GM23338 (cell line): Measurements from ENCODE around the gene PHYKPL. TPM values are rescaled to one million over a fixed set of nuclear protein-coding genes. Genes with fewer than 3 reads are reported as not detected.

Experiments used
- ATAC-seq: fragments of 200-7000 bp; cut with Tn5 transposase; 3 replicates; pipeline ENCODE4 v1.9.1; 2020
- DNase-seq: peaks from one replicate; pipeline ENCODE4 v3.0.0-alpha.2; 2015; ENCODE audit warnings: low spot score
- H2AFZ ChIP-seq: fragments of 200-600 bp; sonication (generic); 2 replicates; pipeline ENCODE4 v1.8.0; 2016; ENCODE audit warnings: antibody characterized with exemption, mild to moderate bottlenecking, moderate library complexity
- H3F3A ChIP-seq: fragments of 200-600 bp; sonication (generic); replicated peaks from 2 replicates; pipeline ENCODE4 v1.8.0; 2017; ENCODE audit warnings: antibody characterized with exemption, mixed run types, low read depth
- H3K27ac ChIP-seq: fragments of 200-600 bp; sonication (generic); 2 replicates; pipeline ENCODE4 v1.6.1; 2016; ENCODE audit warnings: low read depth
- H3K27me3 ChIP-seq: fragments of 200-600 bp; sonication (generic); 2 replicates; pipeline ENCODE4 v1.8.0; 2016; ENCODE audit warnings: mild to moderate bottlenecking, mixed run types, moderate library complexity; ENCODE audit not compliant: insufficient read depth
- H3K36me3 ChIP-seq: fragments of 200-600 bp; sonication (generic); 2 replicates; pipeline ENCODE4 v1.8.0; 2016; ENCODE audit warnings: mild to moderate bottlenecking; ENCODE audit not compliant: insufficient read depth
- H3K4me1 ChIP-seq: fragments of 200-600 bp; sonication (generic); 2 replicates; pipeline ENCODE4 v1.8.0; 2016; ENCODE audit warnings: mild to moderate bottlenecking, moderate library complexity; ENCODE audit not compliant: insufficient read depth
- H3K4me2 ChIP-seq: fragments of 200-600 bp; sonication (generic); 2 replicates; pipeline ENCODE4 v1.7.1; 2017; ENCODE audit warnings: mixed run types
- H3K4me3 ChIP-seq: fragments of 200-600 bp; sonication (generic); 2 replicates; pipeline ENCODE4 v1.6.1; 2016; ENCODE audit warnings: mixed run types
- H3K79me2 ChIP-seq: fragments of 200-600 bp; sonication (generic); replicated peaks from 2 replicates; pipeline ENCODE4 v1.8.0; 2017; ENCODE audit warnings: mild to moderate bottlenecking; ENCODE audit not compliant: insufficient read depth
- H3K9me2 ChIP-seq: fragments of 200-600 bp; sonication (generic); 2 replicates; pipeline ENCODE4 v1.8.0; 2017; ENCODE audit not compliant: insufficient read depth
- H4K20me1 ChIP-seq: fragments of 200-600 bp; sonication (generic); replicated peaks from 2 replicates; pipeline ENCODE4 v1.8.0; 2017; ENCODE audit warnings: mild to moderate bottlenecking; ENCODE audit not compliant: insufficient read depth
- H3K27ac Mint-ChIP-seq: 2 replicates; pipeline ENCODE4 v1.8.0; 2020; ENCODE audit warnings: inconsistent platforms, mild to moderate bottlenecking, moderate library complexity, mixed read lengths
- H3K27me3 Mint-ChIP-seq: 3 replicates; pipeline ENCODE4 v1.8.0; 2022; ENCODE audit warnings: low read depth, mild to moderate bottlenecking, moderate library complexity, mixed read lengths, inconsistent platforms; ENCODE audit not compliant: insufficient read depth, poor library complexity
- H3K36me3 Mint-ChIP-seq: 3 replicates; pipeline ENCODE4 v1.8.0; 2021; ENCODE audit warnings: low read depth, mild to moderate bottlenecking, inconsistent platforms, moderate library complexity, mixed read lengths
- H3K4me1 Mint-ChIP-seq: 3 replicates; pipeline ENCODE4 v1.8.0; 2020; ENCODE audit warnings: mild to moderate bottlenecking, inconsistent platforms, mixed read lengths
- H3K4me3 Mint-ChIP-seq: 3 replicates; pipeline ENCODE4 v1.8.0; 2021; ENCODE audit warnings: moderate library complexity, mild to moderate bottlenecking, inconsistent platforms, mixed read lengths
- H3K9me3 Mint-ChIP-seq: 3 replicates; pipeline ENCODE4 v1.8.0; 2020; ENCODE audit warnings: moderate library complexity, mild to moderate bottlenecking, inconsistent platforms, mixed read lengths
- ETS1 ChIP-seq: IDR thresholded peaks from 2 replicates; pipeline ENCODE4 v1.6.1; 2016; ENCODE audit warnings: antibody characterized with exemption
- EZH2phosphoT487 ChIP-seq: fragments of 200-600 bp; sonication (generic); IDR thresholded peaks from one replicate; pipeline ENCODE4 v1.8.1; 2018; ENCODE audit warnings: antibody characterized with exemption; ENCODE audit not compliant: unreplicated experiment
- ZNF114 ChIP-seq: fragments of 250-450 bp; sonication (Bioruptor Pico); IDR thresholded peaks from 2 replicates; pipeline ENCODE4 v1.5.0; 2020; ENCODE audit warnings: mild to moderate bottlenecking, moderate library complexity
- ZNF331 ChIP-seq: fragments of 250-450 bp; sonication (Bioruptor Pico); IDR thresholded peaks from 2 replicates; pipeline ENCODE4 v1.5.0; 2020; ENCODE audit warnings: low read depth, mild to moderate bottlenecking, moderate library complexity
- ZNF462 ChIP-seq: fragments of 250-450 bp; sonication (Bioruptor Pico); IDR thresholded peaks from 2 replicates; pipeline ENCODE4 v1.5.0; 2020; ENCODE audit warnings: mild to moderate bottlenecking, moderate library complexity
- polyA plus RNA-seq: library from polyadenylated mRNA; unstranded; fragments of >200 nt; fragmentation: Nextera tagmentation; extraction: Ambion mirVana; gene quantifications from 2 replicates; pipeline ENCODE4 v1.2.1, GENCODE V29; 2016
- total RNA-seq: library from RNA; depleted of rRNA; stranded (reverse); fragments of >200 nt; shearing (Covaris generic); gene quantifications from 2 replicates; pipeline ENCODE4 v1.2.3, GENCODE V29; 2014

Gene PHYKPL
- total and polyA plus RNA-seq, 2 experiments from 2014 or later: 15.9 to 20.8 TPM

DNA sequence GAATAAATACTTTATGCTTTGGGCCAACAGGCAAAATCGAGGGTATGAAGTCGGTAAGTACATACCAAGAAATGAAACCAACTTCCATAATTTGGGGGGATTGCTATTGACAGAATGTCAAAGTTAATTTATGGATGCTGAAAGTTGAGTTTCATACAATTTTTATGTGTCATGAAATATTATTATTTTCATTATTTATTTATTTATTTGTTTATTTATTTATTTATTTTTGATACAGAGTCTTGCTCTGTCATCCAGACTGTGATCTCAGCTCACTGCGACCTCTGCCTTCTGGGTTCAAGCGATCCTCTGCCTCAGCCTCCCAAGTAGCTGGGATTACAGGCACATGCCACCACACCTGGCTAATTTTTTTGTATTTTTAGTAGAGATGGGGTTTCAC lies 40.9 kb downstream of the PHYKPL start:
- H3K27ac Mint-ChIP-seq: no peak overlapping the region

More for the DNA sequence above, 40.9 kb downstream of the PHYKPL start:
- H3K27me3 ChIP-seq: no peaks in the 10 kb centered on the region
- H3K4me1 ChIP-seq: no peaks in the 10 kb centered on the region
- no peak for TF ChIP-seq EZH2phosphoT487
- no peak for TF ChIP-seq ZNF331 (CRISPR knock-in tag)
- TF ChIP-seq ETS1: no peak
- TF ChIP-seq ZNF462 (CRISPR knock-in tag): no peak
- no peak for TF ChIP-seq ZNF114 (CRISPR knock-in tag)
- peaks cover 20% of the 10 kb centered on the region for H3K4me1 Mint-ChIP-seq
- no peak overlapping the region for H3K4me3 ChIP-seq
- H2AFZ ChIP-seq: no peak overlapping the region
- H3K4me2 ChIP-seq: no peak overlapping the region
- H3K36me3 Mint-ChIP-seq: peaks cover 24% of the 10 kb centered on the region
- 0 out of 2 replicates have a peak, but pooled peaks cover 3% of the 10 kb centered on the region for H3F3A ChIP-seq
- H3K79me2 ChIP-seq: no peaks in the 10 kb centered on the region
- H3K4me3 Mint-ChIP-seq: no peak overlapping the region
- ATAC-seq: no peak
- H3K9me2 ChIP-seq: no peaks in the 10 kb centered on the region
- DNase-seq: no peak
- no peak overlapping the region for H3K27ac ChIP-seq
- H3K36me3 ChIP-seq: 0 out of 2 replicates have a peak, but pooled peaks cover 2% of the 10 kb centered on the region
- peaks cover 38% of the 10 kb centered on the region for H3K9me3 Mint-ChIP-seq
- peaks cover 15% of the 10 kb centered on the region for H3K27me3 Mint-ChIP-seq
- no peaks in the 10 kb centered on the region for H4K20me1 ChIP-seq
